GM18951 (cell line): ENCODE data around the gene IGSF9.

Experiments used
- POLR2A ChIP-seq: IDR thresholded peaks from 4 replicates; pipeline ENCODE4 v1.6.1; 2011; ENCODE audit warnings: mild to moderate bottlenecking; ENCODE audit not compliant: insufficient read length, insufficient read depth; ENCODE audit errors: extremely low read depth
- in situ Hi-C: fragments of 300-500 bp; cut with MboI; formaldehyde crosslinking; loops from one replicate; pipeline ENCODE4 v1.12.0; 2022; ENCODE audit warnings: low sequenced_read_pairs, mixed read lengths, inconsistent platforms; ENCODE audit not compliant: unreplicated experiment

IGSF9 gene

GRCh38 chr1:159891275-159892157 lies 53.9 kb downstream of the IGSF9 start:
- no peak for TF ChIP-seq POLR2A
- in situ Hi-C loops, result loop anchor here (5.0 to 25.0 kb wide), 3 partner anchors 47 to 729 kb away; partner anchors contain the start of gene CADM3

DNA sequence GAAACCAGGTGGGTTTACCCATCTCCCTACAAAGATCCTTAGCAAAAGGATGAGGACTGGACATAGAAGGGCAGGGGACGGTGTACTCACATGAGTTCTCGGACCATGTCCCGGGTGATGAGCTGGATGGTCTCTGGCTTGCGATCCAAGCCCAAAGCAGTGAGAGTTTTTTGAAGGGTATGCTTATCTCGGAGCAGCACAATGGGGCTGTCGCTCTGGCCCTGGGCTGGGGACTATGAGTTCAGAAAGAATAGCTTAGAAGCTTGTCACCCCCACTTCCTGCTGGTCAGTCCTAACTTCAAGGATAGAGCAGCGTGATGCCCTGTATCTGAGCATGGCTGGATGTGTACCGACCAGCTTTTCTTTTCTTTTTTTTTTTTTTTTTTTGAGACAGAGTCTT lies 55.0 kb downstream of the IGSF9 start:
- in situ Hi-C loops, result loop anchor here (5.0 to 25.0 kb wide), 3 partner anchors 46 to 728 kb away; partner anchors contain the start of gene CADM3
- no peak for TF ChIP-seq POLR2A

- in situ Hi-C loops, result loop anchor here (5.0 to 25.0 kb wide), 3 partner anchors 45 to 728 kb away; partner anchors contain the start of gene CADM3
- peak; percentile 13 for TF ChIP-seq POLR2A
Observed at GRCh38 chr1:159889821-159890252, 55.6 kb downstream of the IGSF9 start.

DNA sequence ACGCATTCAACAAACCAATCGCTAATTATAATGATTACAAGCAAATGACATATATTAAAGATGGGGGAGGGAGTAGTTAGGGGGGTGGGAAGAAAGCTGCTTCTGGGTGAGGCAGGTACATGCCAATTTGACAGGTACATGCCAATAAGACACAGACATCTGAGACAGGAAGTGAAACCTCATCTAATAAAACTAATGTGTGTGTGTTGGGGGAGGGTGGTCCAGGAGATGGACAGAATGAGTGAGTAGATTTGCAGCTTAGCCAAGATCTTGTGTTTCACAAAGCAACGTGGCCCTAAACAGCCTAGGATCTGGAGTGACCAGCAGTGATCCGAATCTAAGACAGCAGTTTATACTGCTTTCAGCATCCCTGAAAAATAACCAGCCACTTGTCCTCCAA lies 56.2 kb downstream of the IGSF9 start:
- in situ Hi-C loops, result loop anchor here (25.0 kb wide), 1 partner anchor 727 kb away; the partner anchor contains the start of gene CADM3
- TF ChIP-seq POLR2A, result no peak

GRCh38 chr1:159884296-159884695 lies 61.1 kb downstream of the IGSF9 start:
- in situ Hi-C loops, result loop anchor here (25.0 kb wide), 1 partner anchor 722 kb away; the partner anchor contains the start of gene CADM3
- no peak for TF ChIP-seq POLR2A

DNA sequence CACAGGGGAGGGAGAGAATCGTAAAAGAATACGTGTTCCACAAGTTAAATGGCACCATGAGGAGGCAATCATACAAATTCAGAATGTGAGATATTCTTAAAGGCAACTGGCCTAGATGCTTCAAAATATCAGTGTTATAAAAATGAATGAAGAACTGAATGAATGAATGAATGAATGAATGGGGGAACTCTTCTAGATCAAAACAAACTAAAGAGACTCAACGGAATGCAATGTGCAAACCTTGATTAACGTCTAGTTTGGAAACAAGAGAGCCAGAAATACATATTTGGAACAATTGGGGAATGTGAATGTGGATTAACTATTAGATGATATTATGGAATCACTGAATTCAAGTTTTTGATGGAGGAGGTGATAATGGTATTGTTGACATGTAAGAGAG lies 62.3 kb downstream of the IGSF9 start:
- TF ChIP-seq POLR2A, result no peak
- in situ Hi-C loops, result loop anchor here (25.0 kb wide), 1 partner anchor 721 kb away; the partner anchor contains the start of gene CADM3

DNA sequence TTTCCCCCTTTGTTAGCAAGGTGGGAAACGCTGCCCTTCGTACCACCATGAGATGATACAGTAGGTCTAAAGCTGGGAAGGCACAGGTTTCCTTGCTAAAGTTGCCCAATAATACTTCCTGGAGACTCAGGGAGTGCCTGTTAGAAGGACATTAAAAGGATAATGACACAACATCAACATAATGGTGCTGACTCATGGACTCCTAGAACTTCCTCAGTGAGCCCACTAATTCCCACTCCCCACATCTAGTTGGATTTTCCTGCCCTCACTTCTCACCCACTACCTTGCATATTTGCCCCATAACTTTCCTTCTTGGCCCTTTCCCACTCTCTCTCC lies 62.9 kb downstream of the IGSF9 start:
- in situ Hi-C loops, result loop anchor here (25.0 kb wide), 1 partner anchor 720 kb away; the partner anchor contains the start of gene CADM3

DNA sequence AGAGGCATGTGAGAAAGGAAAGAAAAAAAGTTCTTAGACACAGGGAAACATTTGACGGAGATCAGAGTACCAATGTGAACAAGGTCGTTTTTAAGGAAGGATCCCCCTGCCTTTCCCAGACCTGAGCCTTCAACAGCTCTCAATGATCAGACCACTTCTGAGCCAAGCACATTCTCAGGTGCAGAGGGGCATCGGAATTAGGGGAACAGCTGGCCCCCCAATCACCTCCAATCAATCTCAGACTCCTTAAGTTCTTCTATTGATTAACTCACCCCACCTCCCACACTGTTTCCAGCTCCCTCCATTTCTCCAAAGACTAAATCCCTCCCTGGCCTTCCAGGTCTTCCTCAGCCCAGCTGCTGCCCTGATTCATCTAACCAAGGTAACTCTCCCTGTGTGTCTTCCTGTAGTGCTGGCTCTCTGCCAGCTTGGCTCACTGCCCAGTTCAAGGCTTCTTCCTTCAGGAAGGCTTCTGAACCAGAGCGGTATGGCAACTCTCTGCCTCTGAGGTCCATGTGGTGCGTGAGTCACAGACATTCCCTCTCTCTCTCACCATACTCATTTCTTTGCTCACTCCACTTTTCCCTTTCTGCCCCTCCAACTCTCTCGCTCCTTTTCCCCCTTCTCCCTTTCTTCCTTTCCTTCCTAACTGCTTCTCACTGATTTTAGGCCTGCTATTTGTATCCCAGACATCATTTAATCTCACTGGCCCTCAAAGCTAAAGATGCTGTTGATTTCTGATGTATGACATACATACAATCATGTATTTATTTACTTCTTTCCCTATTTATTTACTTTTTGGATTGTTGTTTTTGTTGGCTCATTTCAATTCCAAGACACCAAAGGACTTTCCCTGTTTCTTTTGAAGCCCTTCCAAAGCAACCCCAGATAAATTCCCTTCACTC lies 63.5 kb downstream of the IGSF9 start:
- TF ChIP-seq POLR2A, result no peak
- in situ Hi-C loops, result loop anchor here (25.0 kb wide), 1 partner anchor 720 kb away; the partner anchor contains the start of gene CADM3

More for the DNA sequence above, 62.9 kb downstream of the IGSF9 start:
- no peak for TF ChIP-seq POLR2A

- in situ Hi-C loops, result loop anchor here (25.0 kb wide), 1 partner anchor 718 kb away; the partner anchor contains the start of gene CADM3
- TF ChIP-seq POLR2A, result no peak
Observed at GRCh38 chr1:159880430-159880829, 65.0 kb downstream of the IGSF9 start.

DNA sequence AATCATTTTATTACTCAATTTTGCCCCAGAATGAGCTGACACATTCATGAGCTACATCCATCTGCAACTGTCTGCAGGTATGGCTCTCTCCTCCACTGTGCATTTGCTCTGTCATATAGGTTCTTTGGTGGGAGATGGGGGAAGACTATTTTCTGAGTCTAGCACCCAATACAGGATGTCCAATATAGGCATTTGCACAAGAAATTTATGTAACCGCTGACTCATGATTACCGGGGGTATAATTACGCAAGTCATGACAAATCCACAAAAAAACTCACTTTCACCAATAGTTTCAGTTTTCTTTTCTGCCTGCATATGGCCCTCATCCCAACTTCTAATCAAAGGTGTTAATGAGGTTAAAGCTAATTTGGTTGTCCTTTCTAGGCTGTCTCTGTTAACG lies 65.4 kb downstream of the IGSF9 start:
- no peak for TF ChIP-seq POLR2A
- in situ Hi-C loops, result loop anchor here (25.0 kb wide), 1 partner anchor 718 kb away; the partner anchor contains the start of gene CADM3

DNA sequence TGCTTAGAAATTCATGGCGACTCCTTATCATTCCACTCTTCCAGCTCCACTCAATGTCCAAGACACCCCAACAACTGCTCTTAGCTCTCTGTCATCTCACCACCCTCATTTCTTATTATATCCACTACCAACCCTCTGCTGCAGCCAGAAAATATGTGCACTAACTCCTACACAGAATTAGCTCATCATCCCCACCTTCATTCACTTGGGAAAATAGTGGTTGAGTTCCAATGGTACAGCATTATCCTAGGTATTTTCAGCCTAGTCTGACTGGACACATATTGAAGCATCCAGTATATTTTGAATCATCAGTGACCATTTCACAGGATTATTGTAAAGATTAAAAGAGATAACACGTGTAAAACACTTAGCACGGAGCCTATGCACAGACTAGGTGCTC lies 66.3 kb downstream of the IGSF9 start:
- in situ Hi-C loops, result loop anchor here (25.0 kb wide), 1 partner anchor 717 kb away; the partner anchor contains the start of gene CADM3
- TF ChIP-seq POLR2A, result no peak

GRCh38 chr1:159877695-159878444 lies 67.5 kb downstream of the IGSF9 start:
- TF ChIP-seq POLR2A, result no peak
- in situ Hi-C loops, result loop anchor here (25.0 kb wide), 1 partner anchor 716 kb away; the partner anchor contains the start of gene CADM3
